OCI-LY7 (cell line): Measurements from ENCODE around the gene HDAC4. TPM values are rescaled to one million over a fixed set of nuclear protein-coding genes. Genes with fewer than 3 reads are reported as not detected.

ENCODE experiments used
- BruUV-seq: library from RNA; stranded (reverse); fragments of 400-500 nt; replicated peaks from 2 replicates; lab custom pipeline; 2021; lab: Mats Ljungman, UMichigan
- CTCF ChIA-PET: fragments of 300-600 bp; sonication (Branson Sonifier 250); formaldehyde crosslinking; loops from one replicate; lab custom pipeline; 2022; ENCODE audit warnings: antibody characterized with exemption; ENCODE audit not compliant: unreplicated experiment; lab: Charles Lee
- POLR2A ChIA-PET: fragments of 300-600 bp; sonication (Branson Sonifier 250); formaldehyde crosslinking; loops from one replicate; lab custom pipeline; 2022; ENCODE audit warnings: antibody characterized with exemption; lab: Charles Lee
- DNase-seq: peaks from one replicate; pipeline ENCODE4 v3.0.0-alpha.2; 2015; ENCODE audit warnings: low spot score
- H2AFZ ChIP-seq: fragments of 200-600 bp; sonication (generic), shearing (Covaris generic); 2 replicates; pipeline ENCODE4 v1.6.1; 2014; ENCODE audit warnings: mild to moderate bottlenecking, antibody characterized with exemption, low read length, moderate library complexity
- H3K27ac ChIP-seq: fragments of 200-600 bp; sonication (generic); 2 replicates; pipeline ENCODE4 v1.5.1; 2014; ENCODE audit warnings: mixed run types, low read depth, mild to moderate bottlenecking, moderate library complexity, low read length, inconsistent platforms; ENCODE audit not compliant: poor library complexity, severe bottlenecking
- H3K36me3 ChIP-seq: fragments of 200-600 bp; sonication (generic); 2 replicates; pipeline ENCODE4 v1.6.1; 2014; ENCODE audit warnings: mild to moderate bottlenecking, antibody characterized with exemption, low read length, moderate library complexity, mixed read lengths; ENCODE audit not compliant: insufficient read depth
- H3K4me1 ChIP-seq: fragments of 200-600 bp; sonication (generic); 2 replicates; pipeline ENCODE4 v1.5.1; 2014; ENCODE audit warnings: mild to moderate bottlenecking, low read length; ENCODE audit not compliant: insufficient read depth, poor library complexity, severe bottlenecking
- H3K4me2 ChIP-seq: fragments of 200-600 bp; sonication (generic); 2 replicates; pipeline ENCODE4 v1.6.1; 2014; ENCODE audit warnings: mild to moderate bottlenecking, low read length
- H3K4me3 ChIP-seq: fragments of 200-600 bp; sonication (generic); 2 replicates; pipeline ENCODE4 v1.5.1; 2014; ENCODE audit warnings: mild to moderate bottlenecking, low read depth, low read length; ENCODE audit not compliant: poor library complexity, severe bottlenecking
- H3K79me2 ChIP-seq: fragments of 200-600 bp; sonication (generic); 2 replicates; pipeline ENCODE4 v1.6.1; 2016; ENCODE audit warnings: low read depth, mild to moderate bottlenecking, low read length, moderate library complexity, mixed read lengths; ENCODE audit not compliant: insufficient read depth
- H3K9me2 ChIP-seq: fragments of 200-600 bp; sonication (generic); 2 replicates; pipeline ENCODE4 v1.6.1; 2016; ENCODE audit warnings: mild to moderate bottlenecking, low read length, mixed read lengths; ENCODE audit not compliant: insufficient read depth
- H3K9me3 ChIP-seq: fragments of 200-600 bp; sonication (generic); 2 replicates; pipeline ENCODE4 v1.6.1; 2014; ENCODE audit warnings: mild to moderate bottlenecking, mixed run types, low read length, mixed read lengths
- H4K20me1 ChIP-seq: fragments of 200-600 bp; sonication (generic); 2 replicates; pipeline ENCODE4 v1.6.1; 2014; ENCODE audit warnings: mild to moderate bottlenecking, antibody characterized with exemption, low read length, moderate library complexity, mixed read lengths; ENCODE audit not compliant: insufficient read depth
- CTCF ChIP-seq: fragments of 200-600 bp; sonication (generic); conservative IDR thresholded peaks from 2 replicates; pipeline ENCODE4 v1.5.1; 2014; ENCODE audit warnings: mild to moderate bottlenecking, antibody characterized with exemption, low read length, moderate library complexity, mixed read lengths
- EZH2phosphoT487 ChIP-seq: fragments of 200-600 bp; sonication (generic); IDR thresholded peaks from 2 replicates; pipeline ENCODE4 v1.6.1; 2018; ENCODE audit warnings: low read depth, borderline replicate concordance, mild to moderate bottlenecking, mixed run types, antibody characterized with exemption, low read length, moderate library complexity, mixed read lengths
- intact Hi-C: fragments of 100-400 bp; cut with micrococcal nuclease; formaldehyde crosslinking; loops from one replicate; pipeline ENCODE4 v1.10.0; 2022; ENCODE audit not compliant: unreplicated experiment
- total RNA-seq, 2 experiments: library from RNA; depleted of rRNA in 1 of 2; stranded (reverse); fragments of >200 nt in 1 of 2; shearing (Covaris generic) in 1 of 2; gene quantifications; 2 replicates each; pipeline ENCODE4 v1.2.3, GENCODE V29; 2014 to 2022

The HDAC4 gene
- total RNA-seq, 2 experiments from 2014 or later: 10.2 to 20.6 TPM

GRCh38 chr2:239346676-239347075, 54.1 kb downstream of the HDAC4 start:
- CTCF ChIA-PET: no interaction called here
- H2AFZ ChIP-seq: no peak overlapping the region
- no peak overlapping the region for H3K4me3 ChIP-seq
- no peak for TF ChIP-seq EZH2phosphoT487
- TF ChIP-seq CTCF: no peak
- no TSS peak for BruUV-seq
- no peaks in the 10 kb centered on the region for H4K20me1 ChIP-seq
- H3K4me2 ChIP-seq: no peak overlapping the region
- intact Hi-C loops: no loop called here
- H3K9me2 ChIP-seq: no peaks in the 10 kb centered on the region
- no peaks in the 10 kb centered on the region; the same call in 1 of the 2 replicates for H3K9me3 ChIP-seq
- H3K79me2 ChIP-seq: no peaks in the 10 kb centered on the region
- no peak for DNase-seq
- no peak overlapping the region for H3K27ac ChIP-seq
- POLR2A ChIA-PET: no interaction called here
- H3K4me1 ChIP-seq: no peaks in the 10 kb centered on the region
- no peaks in the 10 kb centered on the region for H3K36me3 ChIP-seq

- no peak overlapping the region for H3K4me2 ChIP-seq
- no peaks in the 10 kb centered on the region; the same call in 1 of the 2 replicates for H3K9me3 ChIP-seq
- TF ChIP-seq EZH2phosphoT487: no peak
- H3K4me3 ChIP-seq: no peak overlapping the region
- H2AFZ ChIP-seq: no peak overlapping the region
- H4K20me1 ChIP-seq: no peaks in the 10 kb centered on the region
- no peak overlapping the region for H3K27ac ChIP-seq
- no peaks in the 10 kb centered on the region for H3K4me1 ChIP-seq
- no peaks in the 10 kb centered on the region for H3K79me2 ChIP-seq
- no peaks in the 10 kb centered on the region for H3K9me2 ChIP-seq
- H3K36me3 ChIP-seq: no peaks in the 10 kb centered on the region
- CTCF ChIA-PET: no interaction called here
- intact Hi-C loops: no loop called here
- no TSS peak for BruUV-seq
- DNase-seq: no peak
- POLR2A ChIA-PET: no interaction called here
Measured at GRCh38 chr2:239345251-239345650, 55.6 kb downstream of the HDAC4 start.

- POLR2A ChIA-PET: no interaction called here
- intact Hi-C loops: no loop called here
Measured at GRCh38 chr2:239344857-239345216, 56.0 kb downstream of the HDAC4 start.

More at GRCh38 chr2:239344857-239345216, 56.0 kb downstream of the HDAC4 start:
- Histone ChIP-seq H3K4me1 (no peaks in the 10 kb centered on the region), H3K27ac (no peak overlapping the region), H3K4me2 (no peak overlapping the region), H3K9me2 (no peaks in the 10 kb centered on the region), H2AFZ (no peak overlapping the region), H3K36me3 (no peaks in the 10 kb centered on the region), H3K79me2 (no peaks in the 10 kb centered on the region), H4K20me1 (no peaks in the 10 kb centered on the region), H3K4me3 (no peak overlapping the region), H3K9me3 (no peaks in the 10 kb centered on the region; the same call in 1 of the 2 replicates)
- BruUV-seq: no TSS peak
- TF ChIP-seq CTCF: no peak
- CTCF ChIA-PET: no interaction called here
- DNase-seq: no peak
